AG04449 (cell line): ENCODE data around the gene ISX.

Experiments used
- CTCF ChIA-PET: fragments of 350-600 bp; formaldehyde crosslinking; extraction: SDS; loops from one replicate; lab custom pipeline; 2021; ENCODE audit warnings: antibody characterized with exemption; lab: Yijun Ruan, JAX
- POLR2A ChIA-PET: fragments of 400-600, 350-600 bp; formaldehyde crosslinking; extraction: SDS; loops from one replicate; lab custom pipeline; 2020; ENCODE audit warnings: antibody characterized with exemption, inconsistent platforms; lab: Yijun Ruan, JAX
- DNase-seq: peaks from one replicate; pipeline ENCODE4 v3.0.0-alpha.2; 2010; ENCODE audit warnings: low read depth, low spot score
- H3K4me3 ChIP-seq: 2 replicates; pipeline ENCODE4 v1.5.1; 2011; ENCODE audit warnings: low read depth, mild to moderate bottlenecking, control low read depth, low read length
- TF ChIP-seq, protein P1 (sequence below): IDR thresholded peaks from one replicate; pipeline ENCODE4 v1.5.1; 2011; ENCODE audit warnings: mild to moderate bottlenecking, moderate library complexity, low read length, control low read depth, inconsistent platforms; ENCODE audit not compliant: insufficient read depth; ENCODE audit errors: missing control alignments

ISX gene

DNA sequence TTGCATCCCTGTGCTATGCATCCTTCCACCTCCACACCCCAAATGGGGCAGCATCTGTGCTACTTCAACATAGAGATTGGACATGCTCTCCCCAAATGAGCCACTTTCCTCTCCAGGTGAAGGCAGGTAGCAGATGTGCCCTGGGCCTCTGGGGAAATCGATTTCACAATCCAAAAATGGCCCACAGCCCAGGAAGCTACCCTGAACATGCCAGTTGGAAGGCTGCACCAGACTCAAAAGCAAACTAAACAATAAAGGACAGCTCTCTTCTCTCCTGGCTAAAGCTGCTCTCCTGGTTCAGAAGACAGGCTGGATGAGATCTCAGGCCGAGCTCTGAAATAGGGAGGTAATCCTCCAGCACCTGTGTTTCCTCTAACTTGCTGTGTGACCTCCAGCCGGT lies 19.7 kb downstream of the ISX start:
- ChIA-PET CTCF (no interaction called here), POLR2A (no interaction called here)
- DNase-seq, result no peak
- TF ChIP-seq, protein P1, sequence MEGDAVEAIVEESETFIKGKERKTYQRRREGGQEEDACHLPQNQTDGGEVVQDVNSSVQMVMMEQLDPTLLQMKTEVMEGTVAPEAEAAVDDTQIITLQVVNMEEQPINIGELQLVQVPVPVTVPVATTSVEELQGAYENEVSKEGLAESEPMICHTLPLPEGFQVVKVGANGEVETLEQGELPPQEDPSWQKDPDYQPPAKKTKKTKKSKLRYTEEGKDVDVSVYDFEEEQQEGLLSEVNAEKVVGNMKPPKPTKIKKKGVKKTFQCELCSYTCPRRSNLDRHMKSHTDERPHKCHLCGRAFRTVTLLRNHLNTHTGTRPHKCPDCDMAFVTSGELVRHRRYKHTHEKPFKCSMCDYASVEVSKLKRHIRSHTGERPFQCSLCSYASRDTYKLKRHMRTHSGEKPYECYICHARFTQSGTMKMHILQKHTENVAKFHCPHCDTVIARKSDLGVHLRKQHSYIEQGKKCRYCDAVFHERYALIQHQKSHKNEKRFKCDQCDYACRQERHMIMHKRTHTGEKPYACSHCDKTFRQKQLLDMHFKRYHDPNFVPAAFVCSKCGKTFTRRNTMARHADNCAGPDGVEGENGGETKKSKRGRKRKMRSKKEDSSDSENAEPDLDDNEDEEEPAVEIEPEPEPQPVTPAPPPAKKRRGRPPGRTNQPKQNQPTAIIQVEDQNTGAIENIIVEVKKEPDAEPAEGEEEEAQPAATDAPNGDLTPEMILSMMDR, result no peak
- no peak overlapping the region for H3K4me3 ChIP-seq

DNA sequence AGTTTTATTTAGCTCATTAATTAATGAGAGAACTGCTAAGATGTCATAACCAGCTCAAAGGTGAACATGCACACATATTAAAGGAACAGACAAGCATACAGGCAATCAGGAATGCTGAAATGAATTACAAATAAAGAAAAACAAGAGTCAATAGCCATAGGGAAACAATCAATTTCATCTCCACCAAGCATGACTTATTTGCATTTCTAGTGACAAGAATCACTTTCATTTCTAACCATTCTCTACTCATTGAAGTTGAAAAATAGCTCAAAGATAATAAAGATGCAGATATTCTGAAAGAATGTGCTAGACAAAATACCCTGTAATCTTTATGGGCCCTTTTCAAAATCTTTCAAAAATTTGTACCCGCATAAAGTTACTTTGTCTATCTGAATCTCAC lies 23.2 kb downstream of the ISX start:
- POLR2A ChIA-PET, result no interaction called here
- CTCF ChIA-PET, result no interaction called here
- H3K4me3 ChIP-seq, result no peak overlapping the region
- DNase-seq, result no peak
- TF ChIP-seq, protein P1, result no peak

DNA sequence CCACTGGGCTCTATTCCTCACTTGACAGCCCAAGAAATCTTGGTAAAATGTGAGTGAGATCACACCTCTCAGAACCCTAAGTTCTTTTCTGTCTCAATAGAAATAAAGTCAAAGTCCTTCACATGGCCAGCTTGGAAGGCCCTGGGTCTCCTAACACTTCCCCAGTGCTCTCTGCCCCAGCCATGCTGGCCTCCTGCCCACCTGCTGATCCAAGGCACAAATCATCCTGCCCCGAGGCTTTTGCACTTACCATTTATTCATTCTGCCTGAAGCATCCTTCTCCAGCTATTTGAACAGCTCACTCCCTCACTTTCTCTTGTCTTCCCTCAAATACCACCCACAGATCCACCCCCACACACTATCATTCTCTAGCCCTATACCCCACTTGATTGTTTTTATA lies 26.4 kb downstream of the ISX start:
- no peak overlapping the region for H3K4me3 ChIP-seq
- TF ChIP-seq, protein P1, result no peak
- CTCF ChIA-PET, result no interaction called here
- no peak for DNase-seq
- POLR2A ChIA-PET, result no interaction called here

DNA sequence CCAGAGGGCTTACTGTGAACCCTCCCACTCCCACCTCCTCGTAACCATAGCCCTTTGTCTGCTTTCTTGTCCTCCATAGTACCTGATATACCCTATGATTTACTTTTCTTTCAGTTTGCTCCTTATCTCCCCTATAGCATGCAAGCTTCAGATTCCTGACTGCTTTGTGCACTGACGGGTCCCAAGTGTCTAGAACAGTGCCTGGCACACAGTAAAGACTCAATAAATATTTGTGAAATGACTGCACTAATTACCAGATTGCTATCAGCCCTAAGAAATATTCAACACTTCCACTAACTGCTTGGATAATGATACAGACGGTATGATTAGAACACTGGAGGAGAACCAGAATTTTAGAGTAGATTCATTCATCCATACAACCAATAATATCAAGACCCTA lies 33.0 kb downstream of the ISX start:
- no peak for DNase-seq
- POLR2A ChIA-PET, result no interaction called here
- CTCF ChIA-PET, result no interaction called here
- TF ChIP-seq, protein P1, result no peak
- no peak overlapping the region for H3K4me3 ChIP-seq

DNA sequence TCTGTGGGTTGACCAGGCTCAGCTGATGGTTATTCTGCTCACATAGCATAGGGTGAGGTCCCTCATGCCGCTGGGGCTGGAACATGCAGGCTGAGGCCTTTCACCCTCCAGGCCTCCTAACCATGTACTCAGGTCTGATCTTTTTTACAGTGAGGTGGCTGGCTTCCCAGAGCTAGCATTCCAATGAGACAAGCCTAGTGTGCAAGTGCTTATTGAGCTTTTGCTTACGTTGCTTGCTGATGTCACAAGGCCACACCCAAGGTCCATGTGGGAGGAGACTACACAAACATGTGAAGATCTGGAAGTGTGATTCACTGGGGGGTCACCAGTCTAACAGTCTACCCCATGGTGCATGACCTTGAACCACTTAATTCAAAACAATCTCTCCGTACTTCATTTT lies 33.9 kb downstream of the ISX start:
- no peak for DNase-seq
- ChIA-PET CTCF (no interaction called here), POLR2A (no interaction called here)
- no peak overlapping the region for H3K4me3 ChIP-seq
- TF ChIP-seq, protein P1, result no peak

DNA sequence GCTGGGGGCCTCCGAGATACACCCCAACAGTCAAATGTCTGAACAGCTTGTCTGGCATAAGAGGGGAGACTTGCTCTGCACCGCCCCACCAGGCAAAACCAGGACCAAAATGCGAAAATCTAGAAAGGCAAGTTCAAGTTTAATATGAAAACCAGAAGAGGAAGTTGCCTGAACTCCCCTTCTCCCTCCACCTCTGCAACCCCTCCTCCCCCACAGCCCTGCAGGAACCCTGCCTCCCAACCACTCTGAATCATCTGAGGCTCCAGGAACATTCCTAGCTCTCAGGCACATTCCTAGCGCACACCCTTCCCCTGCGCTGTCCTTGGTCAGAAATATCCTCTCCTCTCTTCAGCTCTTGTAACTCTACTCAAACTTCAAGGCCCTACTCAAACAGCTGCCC lies 36.7 kb downstream of the ISX start:
- CTCF ChIA-PET, result no interaction called here
- POLR2A ChIA-PET, result no interaction called here
- TF ChIP-seq, protein P1, result no peak
- H3K4me3 ChIP-seq, result no peak overlapping the region
- DNase-seq, result no peak
